ENCODE results near the gene MGME1.
"Not testable (repeated sequence)": the region's sequence is repeated elsewhere in the genome, so short reads cannot be mapped to it uniquely, and the experiment has no call there.

MGME1 gene

GRCh38 chr20:18016772-18017171 is 48.0 kb downstream of the MGME1 start:
- H3K4me3 ChIP-seq (ENCODE audit: low read depth, low read length), result no peak overlapping the region
- no peak for DNase-seq (ENCODE audit: low read depth)
- no peak for TF ChIP-seq CTCF (IDR thresholded peaks at IDR 0.05; ENCODE audit: insufficient read depth, low read depth, low read length, missing control alignments)

GRCh38 chr20:18018100-18018499 is 49.3 kb downstream of the MGME1 start:
- TF ChIP-seq CTCF (IDR thresholded peaks at IDR 0.05; ENCODE audit: insufficient read depth, low read depth, low read length, missing control alignments), result no peak
- DNase-seq (ENCODE audit: low read depth), result no peak
- H3K4me3 ChIP-seq (ENCODE audit: low read depth, low read length), result no peak overlapping the region

- DNase-seq (ENCODE audit: low read depth), result peak; percentile 63
- peak; percentile 75 for TF ChIP-seq CTCF (IDR thresholded peaks at IDR 0.05; ENCODE audit: insufficient read depth, low read depth, low read length, missing control alignments)
- no peak overlapping the region for H3K4me3 ChIP-seq (ENCODE audit: low read depth, low read length)
Observed at GRCh38 chr20:18019068-18019467, 50.2 kb downstream of the MGME1 start.

- H3K4me3 ChIP-seq (ENCODE audit: low read depth, low read length), result no peak overlapping the region
- no peak for TF ChIP-seq CTCF (IDR thresholded peaks at IDR 0.05; ENCODE audit: insufficient read depth, low read depth, low read length, missing control alignments)
- DNase-seq (ENCODE audit: low read depth), result no peak
Observed at GRCh38 chr20:18020931-18021330, 52.1 kb downstream of the MGME1 start.

- no peak overlapping the region for H3K4me3 ChIP-seq (ENCODE audit: low read depth, low read length)
- DNase-seq (ENCODE audit: low read depth), result no peak
- TF ChIP-seq CTCF (IDR thresholded peaks at IDR 0.05; ENCODE audit: insufficient read depth, low read depth, low read length, missing control alignments), result no peak
Observed at GRCh38 chr20:18024606-18025127, 55.8 kb downstream of the MGME1 start.

GRCh38 chr20:18027011-18027410 is 58.2 kb downstream of the MGME1 start:
- DNase-seq (ENCODE audit: low read depth); H3K4me3 ChIP-seq (ENCODE audit: low read depth, low read length): not testable (repeated sequence)

GRCh38 chr20:18030020-18030419 is 61.2 kb downstream of the MGME1 start:
- no peak for DNase-seq (ENCODE audit: low read depth)
- TF ChIP-seq CTCF (IDR thresholded peaks at IDR 0.05; ENCODE audit: insufficient read depth, low read depth, low read length, missing control alignments), result no peak
- H3K4me3 ChIP-seq (ENCODE audit: low read depth, low read length), result no peak overlapping the region

Measured in GM12865 (cell line).